HG03520 (cell line): ENCODE measurements around the gene WDR55.
"Not testable (repeated sequence)": the region's sequence is repeated elsewhere in the genome, so short reads cannot be mapped to it uniquely, and the experiment has no call there.

Experiments used
- ATAC-seq: cut with Tn5 transposase; IDR thresholded peaks from one replicate; pipeline ENCODE4 v1.9.1; 2021; ENCODE audit warnings: mild to moderate bottlenecking, moderate library complexity; ENCODE audit not compliant: unreplicated experiment

The WDR55 gene

DNA sequence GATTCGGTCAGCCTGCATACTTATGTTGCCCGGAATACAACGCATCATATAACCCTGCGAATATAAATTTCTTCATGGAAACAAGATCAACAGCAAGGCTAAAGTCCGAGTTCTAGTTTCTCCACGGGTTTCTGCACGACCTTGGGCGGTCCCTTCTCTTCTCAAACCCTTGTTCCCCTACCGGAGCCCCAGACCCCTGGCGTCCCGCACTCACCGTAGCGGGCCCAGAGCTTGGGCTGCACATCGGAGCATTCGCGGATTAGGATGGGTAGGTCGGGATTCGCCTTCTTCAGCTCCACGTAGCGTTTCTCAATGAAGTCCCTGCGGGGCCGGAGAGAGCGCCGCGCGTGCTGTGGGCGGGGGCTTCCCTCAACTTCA, 17.7 kb upstream of the WDR55 start:
- ATAC-seq: peak; percentile 25

GRCh38 chr5:140658870-140659269, 5.8 kb upstream of the WDR55 start:
- no peak for ATAC-seq

GRCh38 chr5:140660371-140660770, 4.3 kb upstream of the WDR55 start:
- not testable (repeated sequence) for ATAC-seq

GRCh38 chr5:140664030-140664358, 710 bp upstream of the WDR55 start:
- no peak for ATAC-seq

DNA sequence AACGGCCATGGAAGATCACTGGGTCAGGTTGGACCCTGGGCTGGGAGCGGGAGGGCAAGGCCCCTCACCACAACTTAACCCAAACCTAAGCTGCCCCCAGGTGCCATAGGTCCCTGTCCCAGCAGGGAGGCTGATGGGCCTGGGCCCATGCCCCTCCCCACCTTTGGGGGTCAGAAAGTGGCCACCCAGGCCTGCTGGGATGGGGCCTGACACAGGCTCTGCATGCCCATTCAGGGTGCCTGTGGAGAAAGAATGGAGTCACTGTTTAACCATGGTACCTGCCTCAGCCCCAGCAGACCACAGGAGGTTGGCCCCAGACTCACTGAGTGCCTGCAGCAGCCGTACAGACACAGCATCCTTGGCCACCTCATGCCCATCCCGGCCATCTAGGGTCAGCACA, 6.3 kb downstream of the WDR55 start:
- not testable (repeated sequence) for ATAC-seq

DNA sequence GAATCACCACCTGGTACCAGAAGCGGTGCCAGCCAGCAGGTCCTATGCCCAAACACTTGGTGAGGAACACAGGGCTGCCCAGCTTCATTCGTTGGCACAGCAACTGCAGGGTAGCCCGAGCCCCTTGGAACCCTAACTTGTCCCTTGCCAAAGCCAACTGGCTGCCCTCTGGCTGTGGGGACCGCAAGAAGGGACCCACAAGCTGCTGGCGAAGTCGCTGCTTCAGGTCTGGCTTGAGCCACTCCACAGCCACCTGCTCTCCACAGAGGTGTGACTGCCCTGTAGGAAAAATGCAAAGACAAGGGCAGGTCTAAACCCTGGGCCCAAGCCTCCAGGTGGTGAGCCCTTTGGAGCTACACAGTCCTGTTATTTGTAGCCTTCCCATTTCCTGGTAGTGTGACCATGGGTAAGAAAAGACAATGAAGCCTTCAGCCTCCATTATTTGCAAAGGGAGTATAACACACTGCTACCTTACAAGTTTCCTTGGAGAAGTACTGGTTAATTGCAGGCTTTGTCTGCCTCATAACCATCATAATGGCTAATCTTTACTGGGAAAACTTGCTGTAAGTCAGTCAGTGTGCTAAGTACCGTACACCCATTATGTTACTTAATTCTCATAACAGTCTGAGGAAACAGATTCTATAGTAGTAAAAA, 6.9 kb downstream of the WDR55 start:
- ATAC-seq: no peak

DNA sequence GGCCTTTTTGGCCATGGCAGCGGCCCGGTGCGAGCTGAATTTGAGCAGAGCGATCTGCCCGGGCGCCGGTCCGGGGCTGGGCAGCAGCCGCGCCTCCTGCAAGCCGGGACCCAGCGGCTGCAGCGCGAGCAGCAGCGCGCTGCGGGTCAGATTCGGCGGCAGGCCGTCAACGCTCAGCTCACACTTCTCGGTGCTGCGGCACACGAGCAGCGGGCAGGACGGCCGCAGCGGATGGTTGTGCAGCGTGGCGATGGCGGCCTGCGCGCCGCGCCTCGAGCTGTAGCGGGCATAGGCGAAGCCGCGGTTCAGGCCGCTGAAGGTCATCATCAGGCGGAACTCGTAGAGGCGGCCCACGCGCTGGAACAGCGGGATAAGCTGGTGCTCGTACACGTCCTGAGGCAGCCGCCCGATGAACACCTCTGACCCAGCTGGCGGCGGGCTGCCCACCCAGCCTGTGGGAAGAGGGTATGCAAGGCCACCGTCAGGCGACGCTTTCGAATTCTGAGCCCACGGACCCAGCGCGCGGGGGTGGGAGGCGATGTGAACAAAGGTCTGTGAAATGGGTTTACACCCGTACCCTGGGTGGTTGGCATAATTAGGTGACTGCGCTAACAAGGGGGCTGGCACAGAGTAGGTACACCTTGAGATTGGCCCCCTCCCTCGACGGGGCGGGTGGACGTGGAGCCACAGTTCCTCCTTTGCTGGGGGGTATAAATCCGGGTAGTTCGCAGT, 7.9 kb downstream of the WDR55 start:
- no peak for ATAC-seq

DNA sequence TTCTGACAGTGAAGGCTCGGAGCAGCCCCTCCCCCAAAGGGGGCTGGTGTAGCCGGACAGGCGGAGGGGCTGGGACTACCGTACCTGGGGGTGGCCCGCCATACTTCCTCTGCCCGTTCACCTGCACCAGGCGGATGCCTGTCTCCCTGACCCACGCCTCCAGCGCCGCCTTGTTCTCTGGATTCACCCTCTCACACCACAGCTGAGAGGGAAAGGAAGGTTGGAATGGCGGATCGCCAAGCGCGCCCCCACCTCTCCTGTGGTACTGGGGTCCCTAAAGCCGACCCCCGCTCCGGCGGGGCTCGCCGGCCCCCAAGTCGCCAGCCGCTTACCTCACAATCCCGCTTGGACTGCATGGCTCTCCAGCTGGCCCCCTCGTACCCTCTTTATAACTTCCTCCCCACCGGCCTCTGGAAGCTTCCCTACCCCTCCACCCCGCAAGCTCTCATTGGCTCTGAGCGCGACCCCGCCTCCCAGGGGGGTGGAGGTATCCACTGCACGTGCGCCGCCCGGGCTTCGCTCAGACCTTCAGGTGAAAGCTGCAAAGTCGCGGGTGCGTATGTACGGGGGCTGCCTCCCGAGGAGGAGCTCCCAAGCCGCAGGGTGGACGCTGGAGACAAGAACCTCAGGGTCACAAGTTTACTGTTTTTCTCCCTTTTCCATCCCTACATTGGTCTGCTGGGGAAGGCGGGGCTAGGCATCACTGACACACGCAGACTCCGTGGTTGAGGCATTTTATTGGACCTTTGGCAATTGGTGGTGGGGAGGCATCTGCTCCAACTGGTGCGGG, 8.7 kb downstream of the WDR55 start, which contains the start of gene DND1:
Gene DND1, minus strand, starts transcription at position 390 of the 790 bp plus-strand sequence. Its CDS starts 34 bp downstream, at position 356.
- no peak for ATAC-seq

DNA sequence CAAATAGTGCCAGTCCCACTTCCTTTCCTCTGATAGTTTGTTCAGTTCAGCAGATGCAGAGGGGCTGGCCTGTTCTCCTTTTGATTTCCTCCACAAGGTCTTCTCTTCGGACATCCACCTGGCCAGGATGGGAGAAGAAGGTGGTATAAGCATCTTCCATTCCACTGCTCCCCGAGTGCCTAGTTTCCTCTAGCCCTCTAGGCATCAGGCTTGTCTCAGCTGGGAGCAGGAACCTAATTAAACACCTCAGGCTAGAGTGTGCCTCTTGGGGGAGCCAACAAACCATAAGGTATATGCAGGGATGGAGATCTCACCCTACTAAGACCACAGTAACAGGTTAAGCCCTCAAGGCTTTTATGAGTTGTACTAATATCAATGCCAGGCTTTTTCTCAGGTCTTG, 9.5 kb downstream of the WDR55 start:
- no peak for ATAC-seq

DNA sequence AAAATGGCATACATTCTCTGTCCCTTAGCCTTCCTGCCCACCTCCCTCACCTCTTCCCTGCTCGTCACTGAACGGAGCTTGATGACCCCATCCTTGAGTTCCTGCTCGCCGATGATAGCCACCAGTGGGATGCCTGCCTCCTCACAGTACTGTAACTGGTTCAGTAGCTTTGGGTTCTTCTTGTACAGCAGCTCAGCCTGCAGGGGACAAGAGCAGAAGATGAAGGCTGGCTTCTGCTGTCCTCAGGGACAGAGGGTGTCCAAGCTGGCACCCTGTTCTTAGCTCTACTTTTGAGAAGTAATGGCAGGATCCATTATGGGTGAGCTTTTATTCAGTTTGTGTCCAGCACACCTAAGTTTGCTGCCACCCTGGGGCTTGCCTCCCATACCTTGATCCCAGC, 9.9 kb downstream of the WDR55 start:
- no peak for ATAC-seq

DNA sequence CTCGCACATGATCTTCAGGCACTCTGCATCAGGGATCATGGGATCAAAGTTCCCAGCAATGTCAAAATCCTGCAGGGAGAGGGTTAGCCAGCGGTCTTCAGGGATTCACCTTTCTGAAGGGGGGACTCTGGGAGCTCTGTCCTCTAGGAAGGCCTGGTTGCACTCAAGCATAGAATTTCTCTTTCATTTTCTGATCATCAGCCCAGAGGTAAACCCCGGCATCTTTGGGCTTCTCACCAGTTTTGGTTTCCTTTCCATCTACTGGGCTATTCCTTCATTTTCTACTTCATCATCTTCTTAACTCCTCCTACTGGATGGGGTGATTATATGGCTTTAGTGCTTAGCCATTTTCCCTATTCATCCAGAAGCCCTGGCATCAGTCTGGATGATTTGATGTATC, 13.2 kb downstream of the WDR55 start:
- ATAC-seq: no peak

GRCh38 chr5:140678993-140679392, 14.3 kb downstream of the WDR55 start:
- no peak for ATAC-seq

DNA sequence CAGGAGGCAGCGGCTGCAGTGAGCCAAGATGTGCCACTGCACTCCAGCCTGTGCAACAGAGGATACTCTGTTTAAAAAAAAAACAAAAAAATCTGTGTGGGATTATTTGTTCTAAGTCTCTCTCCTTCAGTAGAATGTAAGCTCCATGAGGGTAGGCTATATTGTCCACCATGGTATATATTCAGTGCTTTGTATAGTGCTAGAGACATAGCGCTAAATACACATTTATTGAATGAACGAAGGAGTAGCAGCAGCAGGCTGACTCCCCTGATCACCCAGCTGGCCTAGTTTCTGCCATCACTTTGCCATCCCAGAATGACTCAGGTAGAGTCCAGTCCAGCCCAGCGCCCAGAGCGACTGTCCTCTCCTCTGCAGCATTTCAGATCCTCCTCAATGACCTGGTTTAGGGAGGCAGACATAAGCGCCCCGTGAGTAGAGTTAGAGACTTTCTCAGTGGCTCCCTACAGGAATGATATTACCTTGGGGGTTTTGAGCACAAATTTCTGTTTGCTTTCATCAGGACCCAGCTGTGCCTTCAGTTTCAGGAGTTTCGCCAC, 25.8 kb downstream of the WDR55 start:
- ATAC-seq: no peak

DNA sequence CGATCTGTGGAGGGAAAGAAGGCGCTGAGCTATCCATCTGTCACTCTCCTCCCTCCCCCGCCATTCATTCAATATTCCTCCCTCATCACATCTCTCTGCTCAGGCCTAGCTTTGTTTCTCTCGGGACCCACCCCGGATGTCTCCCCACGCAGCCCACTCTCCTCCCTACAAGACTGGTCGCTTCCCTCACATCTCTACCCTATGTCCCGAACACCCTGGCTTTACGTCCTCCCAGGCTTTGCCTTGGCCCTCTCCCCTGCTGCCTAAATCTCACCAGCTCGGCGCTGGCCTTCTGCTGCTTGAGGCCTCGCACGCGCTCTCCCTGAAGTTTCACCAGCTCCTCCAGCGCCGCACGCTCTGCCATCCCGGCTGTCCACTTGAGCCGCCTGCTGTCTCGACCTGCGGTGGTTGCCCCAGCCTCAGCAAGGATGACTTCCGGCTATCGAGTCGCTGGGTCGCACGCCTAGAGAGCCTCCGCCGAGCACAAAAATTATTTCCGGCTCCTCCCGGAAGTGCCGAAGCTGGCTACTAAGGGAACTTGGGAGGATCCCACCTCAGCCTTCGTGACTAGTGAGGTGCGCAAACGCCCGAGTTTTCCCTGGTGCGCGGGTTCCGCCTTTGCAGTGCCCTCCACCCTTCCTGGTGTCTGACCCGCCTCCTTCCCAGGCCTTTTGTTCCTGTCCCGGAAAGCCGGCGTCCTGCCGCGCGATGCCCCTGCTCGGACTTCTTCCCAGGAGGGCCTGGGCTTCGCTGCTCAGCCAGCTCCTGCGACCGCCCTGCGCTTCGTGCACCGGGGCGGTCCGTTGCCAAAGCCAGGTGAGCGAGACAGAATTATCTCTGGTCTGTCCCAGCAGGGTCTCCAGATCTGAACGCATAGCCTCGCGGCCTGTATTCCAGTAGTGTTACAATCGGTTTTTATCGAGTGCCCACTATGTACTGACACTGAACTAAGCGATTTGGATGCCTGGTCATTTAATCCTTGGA, 26.5 kb downstream of the WDR55 start, which contains the start of the genes HARS1 and HARS2:
Gene HARS1, minus strand, starts transcription at position 430 of the 984 bp plus-strand sequence. Its CDS starts 66 bp downstream, at position 364.
Gene HARS2, plus strand, starts transcription at position 515 of the 984 bp plus-strand sequence. Its CDS starts 194 bp downstream, at position 709.
- peak; percentile 95 for ATAC-seq

DNA sequence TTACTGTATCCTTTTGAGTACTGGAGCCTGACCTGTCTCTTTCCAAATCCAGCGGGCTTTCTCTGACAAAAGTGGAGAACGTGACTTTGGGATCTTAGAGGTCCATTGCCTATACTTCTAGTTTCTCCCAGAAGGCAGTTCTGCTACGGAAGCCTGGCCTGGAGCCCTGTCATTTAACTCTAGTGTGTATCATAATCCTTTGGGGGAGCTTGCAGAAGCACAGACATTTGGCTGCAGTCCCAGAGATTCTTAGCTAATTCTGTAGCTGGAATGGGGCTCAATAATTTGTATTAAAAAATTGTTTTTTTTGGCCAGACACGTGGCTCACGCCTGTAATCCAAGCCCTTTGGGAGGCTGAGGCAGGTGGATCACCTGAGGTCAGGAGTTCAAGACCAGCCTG, 29.6 kb downstream of the WDR55 start:
- no peak for ATAC-seq

- ATAC-seq: no peak
Measured at GRCh38 chr5:140696891-140697492, 32.3 kb downstream of the WDR55 start.

- ATAC-seq: peak; percentile 97
Measured at GRCh38 chr5:140700177-140701144, 35.8 kb downstream of the WDR55 start, which contains the start of gene ZMAT2. TSS of gene ZMAT2 (plus strand) at chr5:140700447. CDS start at chr5:140700461, 14 bp downstream.

- no peak for ATAC-seq
Measured at GRCh38 chr5:140707812-140708211, 43.1 kb downstream of the WDR55 start.
